Measurements from ENCODE around the gene XPNPEP2.
A peak's percentile ranks its signal among the peaks of the same experiment; 100 is the strongest.

The XPNPEP2 gene

DNA sequence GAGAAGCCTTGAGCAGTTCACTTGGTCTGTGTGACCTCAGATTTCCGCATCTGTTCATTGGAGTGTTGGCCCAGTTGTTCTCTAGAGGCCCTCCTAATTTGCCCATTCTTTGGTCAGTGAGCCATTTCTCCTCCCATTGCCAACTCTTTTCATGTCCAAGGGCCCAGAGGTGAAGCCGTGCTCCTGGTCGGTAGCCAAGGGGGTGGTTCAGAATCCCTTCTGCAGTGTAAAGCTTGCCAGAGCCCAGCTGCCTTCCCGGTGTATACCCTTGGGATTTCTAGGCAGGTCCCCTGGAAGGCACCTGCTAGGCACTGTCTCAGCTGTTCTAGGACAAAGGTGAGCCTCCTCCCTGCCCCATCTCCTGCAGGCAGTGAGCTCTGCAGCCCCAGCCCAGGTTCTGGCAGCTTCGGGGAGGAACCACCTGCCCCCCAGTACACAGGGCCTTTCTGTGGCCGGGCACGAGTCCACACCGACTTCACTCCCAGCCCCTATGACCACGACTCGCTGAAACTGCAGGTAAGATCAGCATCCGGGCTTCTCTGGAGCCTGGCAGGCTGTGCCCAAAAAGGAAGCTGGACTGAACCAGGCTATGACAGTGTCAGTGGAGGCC is 53.3 kb downstream of the XPNPEP2 start:
- Histone ChIP-seq H3K4me1 (ENCODE audit: control insufficient read depth, insufficient read depth, low read length) (no peaks in the 10 kb centered on the region), H3K4me3 (ENCODE audit: low read length) (no peak overlapping the region), H3K9ac (ENCODE audit: low read length) (no peak overlapping the region), H3K9me3 (ENCODE audit: control insufficient read depth, low read length) (no peaks in the 10 kb centered on the region), H3K27me3 (replicated peaks; ENCODE audit: control insufficient read depth, insufficient read depth, low read length) (peaks cover 10% of the 10 kb centered on the region), H3K36me3 (ENCODE audit: control insufficient read depth, insufficient read depth, low read length, severe bottlenecking) (no peaks in the 10 kb centered on the region)
- DNase-seq (ENCODE audit: low read depth) = no peak

GRCh38 chrX:129792586-129793291 is 54.0 kb downstream of the XPNPEP2 start:
- Histone ChIP-seq H3K4me1 (ENCODE audit: control insufficient read depth, insufficient read depth, low read length) (no peaks in the 10 kb centered on the region), H3K4me3 (ENCODE audit: low read length) (no peak overlapping the region), H3K9ac (ENCODE audit: low read length) (no peak overlapping the region), H3K36me3 (ENCODE audit: control insufficient read depth, insufficient read depth, low read length, severe bottlenecking) (no peaks in the 10 kb centered on the region), H3K27me3 (replicated peaks; ENCODE audit: control insufficient read depth, insufficient read depth, low read length) (peaks cover 5% of the 10 kb centered on the region), H3K9me3 (ENCODE audit: control insufficient read depth, low read length) (no peaks in the 10 kb centered on the region)
- DNase-seq (ENCODE audit: low read depth) = no peak

- no peaks in the 10 kb centered on the region for H3K36me3 ChIP-seq (ENCODE audit: control insufficient read depth, insufficient read depth, low read length, severe bottlenecking)
These were observed 54.9 kb downstream of the XPNPEP2 start for GRCh38 chrX:129793604-129794191.

DNA sequence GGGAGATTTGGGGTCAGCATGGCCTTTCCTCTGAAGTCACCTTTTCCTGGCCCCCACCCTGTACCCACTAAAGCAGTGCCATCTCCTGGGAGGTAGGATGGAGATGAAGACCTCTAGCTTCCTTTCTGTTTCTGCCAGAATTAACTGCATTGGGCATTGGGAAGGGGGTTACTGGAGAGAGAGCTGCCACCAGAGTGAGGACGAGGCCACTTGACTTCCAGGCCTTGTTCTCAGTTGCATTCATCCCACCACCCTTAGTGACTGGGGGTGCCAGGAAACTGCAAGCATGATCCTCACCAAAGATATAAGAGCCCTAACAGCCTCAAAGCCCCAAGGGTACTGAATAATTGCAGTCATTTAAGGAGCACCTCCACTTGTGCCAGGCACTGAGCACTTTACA is 56.8 kb downstream of the XPNPEP2 start:
- no peak overlapping the region for H3K9ac ChIP-seq (ENCODE audit: low read length)
- no peak for DNase-seq (ENCODE audit: low read depth)
- H3K9me3 ChIP-seq (ENCODE audit: control insufficient read depth, low read length) = no peaks in the 10 kb centered on the region
- no peak overlapping the region for H3K4me3 ChIP-seq (ENCODE audit: low read length)
- H3K27me3 ChIP-seq (replicated peaks; ENCODE audit: control insufficient read depth, insufficient read depth, low read length) = peaks cover 5% of the 10 kb centered on the region
- H3K4me1 ChIP-seq (ENCODE audit: control insufficient read depth, insufficient read depth, low read length) = peaks cover 5% of the 10 kb centered on the region
- H3K36me3 ChIP-seq (ENCODE audit: control insufficient read depth, insufficient read depth, low read length, severe bottlenecking) = peaks cover 7% of the 10 kb centered on the region

More at GRCh38 chrX:129793604-129794191, 54.9 kb downstream of the XPNPEP2 start:
- DNase-seq (ENCODE audit: low read depth) = no peak
- H3K27me3 ChIP-seq (replicated peaks; ENCODE audit: control insufficient read depth, insufficient read depth, low read length) = peaks cover 5% of the 10 kb centered on the region
- H3K4me1 ChIP-seq (ENCODE audit: control insufficient read depth, insufficient read depth, low read length) = no peaks in the 10 kb centered on the region
- H3K9ac ChIP-seq (ENCODE audit: low read length) = no peak overlapping the region
- H3K9me3 ChIP-seq (ENCODE audit: control insufficient read depth, low read length) = no peaks in the 10 kb centered on the region
- no peak overlapping the region for H3K4me3 ChIP-seq (ENCODE audit: low read length)

- Histone ChIP-seq H3K9me3 (ENCODE audit: control insufficient read depth, low read length) (no peaks in the 10 kb centered on the region), H3K4me1 (ENCODE audit: control insufficient read depth, insufficient read depth, low read length) (peaks cover 7% of the 10 kb centered on the region), H3K4me3 (ENCODE audit: low read length) (no peak overlapping the region), H3K27me3 (replicated peaks; ENCODE audit: control insufficient read depth, insufficient read depth, low read length) (no peaks in the 10 kb centered on the region), H3K9ac (ENCODE audit: low read length) (no peak overlapping the region), H3K36me3 (ENCODE audit: control insufficient read depth, insufficient read depth, low read length, severe bottlenecking) (peaks cover 7% of the 10 kb centered on the region)
- DNase-seq (ENCODE audit: low read depth) = no peak
These were observed 58.6 kb downstream of the XPNPEP2 start for GRCh38 chrX:129797251-129797906.

GRCh38 chrX:129798456-129798855 is 59.7 kb downstream of the XPNPEP2 start:
- Histone ChIP-seq H3K36me3 (ENCODE audit: control insufficient read depth, insufficient read depth, low read length, severe bottlenecking) (peaks cover 7% of the 10 kb centered on the region), H3K27me3 (replicated peaks; ENCODE audit: control insufficient read depth, insufficient read depth, low read length) (no peaks in the 10 kb centered on the region), H3K4me3 (ENCODE audit: low read length) (no peak overlapping the region), H3K9ac (ENCODE audit: low read length) (no peak overlapping the region), H3K4me1 (ENCODE audit: control insufficient read depth, insufficient read depth, low read length) (peaks cover 18% of the 10 kb centered on the region), H3K9me3 (ENCODE audit: control insufficient read depth, low read length) (no peaks in the 10 kb centered on the region)
- no peak for DNase-seq (ENCODE audit: low read depth)

- H3K4me1 ChIP-seq (ENCODE audit: control insufficient read depth, insufficient read depth, low read length) = peaks cover 21% of the 10 kb centered on the region
- no peak for DNase-seq (ENCODE audit: low read depth)
- H3K27me3 ChIP-seq (replicated peaks; ENCODE audit: control insufficient read depth, insufficient read depth, low read length) = no peaks in the 10 kb centered on the region
- peaks cover 8% of the 10 kb centered on the region for H3K36me3 ChIP-seq (ENCODE audit: control insufficient read depth, insufficient read depth, low read length, severe bottlenecking)
- H3K4me3 ChIP-seq (ENCODE audit: low read length) = no peak overlapping the region
- no peaks in the 10 kb centered on the region for H3K9me3 ChIP-seq (ENCODE audit: control insufficient read depth, low read length)
- no peak overlapping the region for H3K9ac ChIP-seq (ENCODE audit: low read length)
These were observed 60.1 kb downstream of the XPNPEP2 start for GRCh38 chrX:129798888-129799287.

- no peak overlapping the region for H3K4me3 ChIP-seq (ENCODE audit: low read length)
- H3K9me3 ChIP-seq (ENCODE audit: control insufficient read depth, low read length) = no peaks in the 10 kb centered on the region
- peaks cover 21% of the 10 kb centered on the region for H3K36me3 ChIP-seq (ENCODE audit: control insufficient read depth, insufficient read depth, low read length, severe bottlenecking)
- no peaks in the 10 kb centered on the region for H3K27me3 ChIP-seq (replicated peaks; ENCODE audit: control insufficient read depth, insufficient read depth, low read length)
- H3K4me1 ChIP-seq (ENCODE audit: control insufficient read depth, insufficient read depth, low read length) = peaks cover 23% of the 10 kb centered on the region
- DNase-seq (ENCODE audit: low read depth) = no peak
- H3K9ac ChIP-seq (ENCODE audit: low read length) = no peak overlapping the region
These were observed 61.4 kb downstream of the XPNPEP2 start for GRCh38 chrX:129800186-129800585.

GRCh38 chrX:129802863-129803262 is 64.1 kb downstream of the XPNPEP2 start:
- peak; percentile 27 for DNase-seq (ENCODE audit: low read depth)
- H3K9me3 ChIP-seq (ENCODE audit: control insufficient read depth, low read length) = no peaks in the 10 kb centered on the region
- H3K4me1 ChIP-seq (ENCODE audit: control insufficient read depth, insufficient read depth, low read length) = peaks cover 28% of the 10 kb centered on the region
- peaks cover 36% of the 10 kb centered on the region for H3K36me3 ChIP-seq (ENCODE audit: control insufficient read depth, insufficient read depth, low read length, severe bottlenecking)
- peak overlapping the region; percentile 38 for H3K9ac ChIP-seq (ENCODE audit: low read length)
- H3K4me3 ChIP-seq (ENCODE audit: low read length) = no peak overlapping the region
- peaks cover 3% of the 10 kb centered on the region for H3K27me3 ChIP-seq (replicated peaks; ENCODE audit: control insufficient read depth, insufficient read depth, low read length)

- peaks cover 37% of the 10 kb centered on the region for H3K4me1 ChIP-seq (ENCODE audit: control insufficient read depth, insufficient read depth, low read length)
- no peak overlapping the region for H3K9ac ChIP-seq (ENCODE audit: low read length)
- H3K4me3 ChIP-seq (ENCODE audit: low read length) = no peak overlapping the region
- peaks cover 39% of the 10 kb centered on the region for H3K36me3 ChIP-seq (ENCODE audit: control insufficient read depth, insufficient read depth, low read length, severe bottlenecking)
- DNase-seq (ENCODE audit: low read depth) = no peak
- no peaks in the 10 kb centered on the region for H3K9me3 ChIP-seq (ENCODE audit: control insufficient read depth, low read length)
- peaks cover 3% of the 10 kb centered on the region for H3K27me3 ChIP-seq (replicated peaks; ENCODE audit: control insufficient read depth, insufficient read depth, low read length)
These were observed 66.0 kb downstream of the XPNPEP2 start for GRCh38 chrX:129804806-129805205.

DNA sequence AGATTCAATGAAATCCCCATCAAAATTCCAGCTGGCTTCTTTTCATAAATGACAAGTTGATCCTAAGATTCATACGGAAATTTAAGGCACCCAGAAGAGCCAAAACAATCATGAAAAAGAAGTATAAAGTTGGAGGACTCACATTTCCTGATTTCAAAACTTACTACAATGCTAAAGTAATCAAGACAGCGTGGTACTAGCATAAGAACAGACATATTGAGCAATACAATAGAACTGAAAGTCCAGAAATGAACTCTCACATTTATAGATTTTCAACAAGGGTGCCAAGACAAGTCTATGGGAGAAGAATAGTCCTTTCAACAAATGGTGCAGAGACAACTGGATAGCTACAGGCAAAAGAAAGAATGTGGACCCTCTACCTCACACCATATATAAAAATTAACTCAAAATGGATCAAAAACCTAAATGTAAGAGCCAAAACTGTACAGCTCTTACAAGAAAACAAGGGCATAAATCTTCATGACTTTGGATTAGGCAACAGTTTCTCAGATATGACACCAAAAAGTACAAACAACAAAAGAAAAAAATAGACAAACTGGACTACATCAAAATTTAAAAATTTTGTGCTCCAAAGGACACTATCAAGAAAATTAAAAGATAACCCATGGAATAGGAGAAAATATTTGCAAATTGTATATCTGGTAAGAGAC is 69.5 kb downstream of the XPNPEP2 start:
- DNase-seq (ENCODE audit: low read depth) = peak; percentile 74
- peaks cover 56% of the 10 kb centered on the region for H3K36me3 ChIP-seq (ENCODE audit: control insufficient read depth, insufficient read depth, low read length, severe bottlenecking)
- no peaks in the 10 kb centered on the region for H3K9me3 ChIP-seq (ENCODE audit: control insufficient read depth, low read length)
- H3K4me3 ChIP-seq (ENCODE audit: low read length) = peak overlapping the region; percentile 38
- peaks cover 33% of the 10 kb centered on the region for H3K4me1 ChIP-seq (ENCODE audit: control insufficient read depth, insufficient read depth, low read length)
- H3K27me3 ChIP-seq (replicated peaks; ENCODE audit: control insufficient read depth, insufficient read depth, low read length) = peaks cover 10% of the 10 kb centered on the region
- peak overlapping the region; percentile 63 for H3K9ac ChIP-seq (ENCODE audit: low read length)
